ENCODE measurements around the gene KRTAP5-1. TPM values are rescaled to one million over a fixed set of nuclear protein-coding genes. Genes with fewer than 3 reads are reported as not detected.
"Not testable (repeated sequence)": the region's sequence is repeated elsewhere in the genome, so short reads cannot be mapped to it uniquely, and the experiment has no call there.

KRTAP5-1 gene
- total and polyA plus RNA-seq, 8 donors, result 0.21 TPM; not detected in 7

GRCh38 chr11:1597994-1598380 is 12.9 kb upstream of the KRTAP5-1 start, which contains the start of gene KRTAP5-2:
KRTAP5-2 (minus strand) TSS chr11:1598294; CDS start chr11:1598250, 44 bp downstream.
- no peaks in the 10 kb centered on the region for H3K36me3 ChIP-seq
- H3K27ac ChIP-seq, result no peak within 1 kb of the TSS
- no peak for TF ChIP-seq CTCF (IDR thresholded peaks at IDR 0.05)
- H3K4me1 ChIP-seq, result peaks cover 0 to 8% of the 10 kb centered on the region in 2 donors
- DNase-seq (no peak), ATAC-seq (no peak)
- H3K27me3 ChIP-seq, result peaks cover 0 to 46% of the 10 kb centered on the region in 2 donors
- intact Hi-C loops (cut with DNase I), result no loop called here
- no peak within 1 kb of the TSS for H3K4me3 ChIP-seq
- H3K9me3 ChIP-seq, result no peaks in the 10 kb centered on the region

- ATAC-seq (no peak), DNase-seq (no peak)
- Histone ChIP-seq H3K4me3 (no peak overlapping the region), H3K27me3 (peaks cover 0 to 51% of the 10 kb centered on the region in 2 donors), H3K27ac (no peak overlapping the region), H3K9me3 (no peaks in the 10 kb centered on the region), H3K36me3 (no peaks in the 10 kb centered on the region), H3K4me1 (peaks cover 0 to 8% of the 10 kb centered on the region in 2 donors)
- intact Hi-C loops (cut with DNase I), result no loop called here
- no peak for TF ChIP-seq CTCF (IDR thresholded peaks at IDR 0.05)
Measured at GRCh38 chr11:1597331-1597993, 12.4 kb upstream of the KRTAP5-1 start.

GRCh38 chr11:1596576-1597121 is 11.6 kb upstream of the KRTAP5-1 start:
- H3K4me3 ChIP-seq; DNase-seq; H3K36me3 ChIP-seq; H3K4me1 ChIP-seq; H3K27ac ChIP-seq; H3K9me3 ChIP-seq; ATAC-seq; intact Hi-C loops (cut with DNase I): not testable (repeated sequence)
- peaks cover 0 to 57% of the 10 kb centered on the region in 2 donors for H3K27me3 ChIP-seq

- H3K27me3 ChIP-seq, result peaks cover 0 to 53% of the 10 kb centered on the region in 2 donors
- H3K9me3 ChIP-seq; H3K4me3 ChIP-seq; DNase-seq; H3K36me3 ChIP-seq; H3K4me1 ChIP-seq; H3K27ac ChIP-seq; intact Hi-C loops (cut with DNase I); ATAC-seq: not testable (repeated sequence)
Measured at GRCh38 chr11:1595994-1596575, 11.0 kb upstream of the KRTAP5-1 start.

GRCh38 chr11:1592628-1593027 is 7.5 kb upstream of the KRTAP5-1 start:
- intact Hi-C loops (cut with DNase I), result no loop called here
- ATAC-seq (no peak), DNase-seq (no peak)
- no peak for TF ChIP-seq CTCF (IDR thresholded peaks at IDR 0.05)
- Histone ChIP-seq H3K9me3 (no peaks in the 10 kb centered on the region), H3K27ac (no peak overlapping the region), H3K36me3 (no peaks in the 10 kb centered on the region), H3K4me1 (peaks cover 0 to 14% of the 10 kb centered on the region in 2 donors), H3K4me3 (no peak overlapping the region), H3K27me3 (peaks cover 0 to 54% of the 10 kb centered on the region in 2 donors)

- Histone ChIP-seq H3K36me3 (no peaks in the 10 kb centered on the region), H3K4me1 (peaks cover 0 to 6% of the 10 kb centered on the region in 2 donors), H3K9me3 (no peaks in the 10 kb centered on the region), H3K27me3 (peaks cover 0 to 28% of the 10 kb centered on the region in 2 donors), H3K4me3 (no peak overlapping the region), H3K27ac (no peak overlapping the region)
- DNase-seq (no peak), ATAC-seq (no peak)
- TF ChIP-seq CTCF (IDR thresholded peaks at IDR 0.05), result no peak
- intact Hi-C loops (cut with DNase I), result no loop called here
Measured at GRCh38 chr11:1589996-1590395, 4.9 kb upstream of the KRTAP5-1 start.

- peaks cover 0 to 28% of the 10 kb centered on the region in 2 donors for H3K27me3 ChIP-seq
- H3K27ac ChIP-seq, result peak overlapping the region in 1 of 2 donors; percentile 57
- ATAC-seq, result peak; percentile 19
Measured at GRCh38 chr11:1589191-1589963, 4.3 kb upstream of the KRTAP5-1 start.

More at GRCh38 chr11:1589191-1589963, 4.3 kb upstream of the KRTAP5-1 start:
- H3K4me1 ChIP-seq; H3K36me3 ChIP-seq; intact Hi-C loops (cut with DNase I); H3K9me3 ChIP-seq; H3K4me3 ChIP-seq; DNase-seq: not testable (repeated sequence)

All from left lung (tissue), 10 donors.